HG03342 (cell line): ENCODE measurements around the gene MIF.
"Not testable (repeated sequence)": the region's sequence is repeated elsewhere in the genome, so short reads cannot be mapped to it uniquely, and the experiment has no call there.

Experiments used
- ATAC-seq: cut with Tn5 transposase; IDR thresholded peaks from one replicate; pipeline ENCODE4 v1.9.1; 2021; ENCODE audit warnings: mild to moderate bottlenecking, moderate library complexity; ENCODE audit not compliant: unreplicated experiment

Gene MIF

GRCh38 chr22:23900227-23900626 is 6.0 kb downstream of the MIF start:
- ATAC-seq = not testable (repeated sequence)

- no peak for ATAC-seq
Observed at GRCh38 chr22:23901600-23901999, 7.4 kb downstream of the MIF start.

- no peak for ATAC-seq
Observed at GRCh38 chr22:23903328-23903971, 9.3 kb downstream of the MIF start.

- no peak for ATAC-seq
Observed at GRCh38 chr22:23904573-23905254, 10.5 kb downstream of the MIF start.

GRCh38 chr22:23906641-23907040 is 12.5 kb downstream of the MIF start:
- ATAC-seq = no peak

- ATAC-seq = not testable (repeated sequence)
Observed at GRCh38 chr22:23907423-23907822, 13.2 kb downstream of the MIF start.

- ATAC-seq = no peak
Observed at GRCh38 chr22:23908587-23909205, 14.5 kb downstream of the MIF start.

- ATAC-seq = no peak
Observed at GRCh38 chr22:23909296-23909898, 15.2 kb downstream of the MIF start.

GRCh38 chr22:23910496-23911190 is 16.5 kb downstream of the MIF start:
- no peak for ATAC-seq

- no peak for ATAC-seq
Observed at GRCh38 chr22:23911318-23911980, 17.3 kb downstream of the MIF start.

- no peak for ATAC-seq
Observed at GRCh38 chr22:23912293-23912903, 18.2 kb downstream of the MIF start.

GRCh38 chr22:23913306-23913660 is 19.1 kb downstream of the MIF start:
- no peak for ATAC-seq

- peak; percentile 89 for ATAC-seq
Observed at GRCh38 chr22:23913661-23914353, 19.6 kb downstream of the MIF start.

GRCh38 chr22:23915290-23915689 is 21.1 kb downstream of the MIF start:
- ATAC-seq = no peak

- not testable (repeated sequence) for ATAC-seq
Observed at GRCh38 chr22:23920267-23920611, 26.1 kb downstream of the MIF start.

GRCh38 chr22:23921586-23922201 is 27.5 kb downstream of the MIF start:
- not testable (repeated sequence) for ATAC-seq

- ATAC-seq = no peak
Observed at GRCh38 chr22:23922921-23923320, 28.7 kb downstream of the MIF start.

GRCh38 chr22:23925020-23925606 is 30.9 kb downstream of the MIF start:
- ATAC-seq = no peak

GRCh38 chr22:23926561-23926960 is 32.4 kb downstream of the MIF start:
- no peak for ATAC-seq
